Liver (tissue), 9 donors: ENCODE measurements around the gene GNB5. TPM values are rescaled to one million over a fixed set of nuclear protein-coding genes. Genes with fewer than 3 reads are reported as not detected.

Experiments used
- DNase-seq: peaks from one replicate; pipeline ENCODE4 v3.0.0-alpha.2; 2017; ENCODE audit warnings: low spot score
- H3K27ac ChIP-seq, 2 donors: one replicate each; pipeline ENCODE4 v1.7.0; 2013; ENCODE audit warnings: inconsistent platforms in 2 of 2, low read length in 2 of 2, control low read depth in 1 of 2, low read depth in 1 of 2, mild to moderate bottlenecking in 1 of 2
- H3K27me3 ChIP-seq, 4 donors: one replicate each; pipeline versions ENCODE4 v1.6.1 to v1.7.0; 2013; ENCODE audit warnings: low read length in 3 of 4, inconsistent platforms in 1 of 4, mild to moderate bottlenecking in 1 of 4, moderate library complexity in 1 of 4; ENCODE audit not compliant: control insufficient read depth in 4 of 4, insufficient read depth in 4 of 4
- H3K36me3 ChIP-seq, 4 donors: one replicate each; pipeline versions ENCODE4 v1.6.1 to v1.7.0; 2013; ENCODE audit warnings: low read length in 3 of 4, mild to moderate bottlenecking in 3 of 4, low read depth in 1 of 4, moderate library complexity in 1 of 4; ENCODE audit not compliant: control insufficient read depth in 4 of 4, insufficient read depth in 3 of 4
- H3K4me1 ChIP-seq, 4 donors: one replicate each; pipeline versions ENCODE4 v1.6.1 to v1.7.0; 2013; ENCODE audit warnings: low read length in 3 of 4, mild to moderate bottlenecking in 3 of 4, moderate library complexity in 1 of 4; ENCODE audit not compliant: control insufficient read depth in 4 of 4, insufficient read depth in 4 of 4
- H3K4me3 ChIP-seq, 3 donors: one replicate each; pipeline versions ENCODE4 v1.6.1 to v1.7.0; 2013; ENCODE audit warnings: low read length in 3 of 3, control low read depth in 1 of 3, low read depth in 1 of 3, mild to moderate bottlenecking in 1 of 3
- H3K9ac ChIP-seq, 2 donors: one replicate each; pipeline ENCODE4 v1.7.0; 2013; ENCODE audit warnings: low read length in 2 of 2, mild to moderate bottlenecking in 2 of 2, moderate library complexity in 2 of 2, control low read depth in 1 of 2, low read depth in 1 of 2
- H3K9me3 ChIP-seq, 4 donors: one replicate each; pipeline versions ENCODE4 v1.6.1 to v1.7.0; 2013; ENCODE audit warnings: low read length in 3 of 4; ENCODE audit not compliant: control insufficient read depth in 4 of 4
- CTCF ChIP-seq: fragments of 150-350 bp; IDR thresholded peaks from 2 replicates; pipeline ENCODE4 v1.5.1; 2017; ENCODE audit warnings: improper control_type of control experiment, low read depth, low read length; ENCODE audit not compliant: missing input control
- EGR1 ChIP-seq, 2 donors: IDR thresholded peaks; 2 replicates each; pipeline ENCODE4 v1.6.1; 2016 to 2018; ENCODE audit warnings: antibody characterized with exemption in 2 of 2, low read depth in 2 of 2
- FOXA1 ChIP-seq: IDR thresholded peaks from 2 replicates; pipeline ENCODE4 v1.6.1; 2016; ENCODE audit warnings: antibody characterized with exemption
- FOXA2 ChIP-seq: IDR thresholded peaks from 2 replicates; pipeline ENCODE4 v1.6.1; 2016; ENCODE audit warnings: antibody characterized with exemption
- GABPA ChIP-seq, 2 donors: IDR thresholded peaks in 1 of 2; conservative IDR thresholded peaks in 1 of 2; 2 replicates each; pipeline ENCODE4 v1.6.1; 2016; ENCODE audit warnings: antibody characterized with exemption in 2 of 2, mild to moderate bottlenecking in 1 of 2, moderate library complexity in 1 of 2
- HNF4A ChIP-seq, 2 donors: conservative IDR thresholded peaks; 2 replicates each; pipeline ENCODE4 v1.6.1; 2016; ENCODE audit warnings: antibody characterized with exemption in 2 of 2, mild to moderate bottlenecking in 2 of 2
- HNF4G ChIP-seq: IDR thresholded peaks from 2 replicates; pipeline ENCODE4 v1.6.1; 2016; ENCODE audit warnings: antibody characterized with exemption
- JUND ChIP-seq, 2 donors: IDR thresholded peaks; 2 replicates each; pipeline ENCODE4 v1.6.1; 2016; ENCODE audit warnings: antibody characterized with exemption in 2 of 2
- MAX ChIP-seq: IDR thresholded peaks from 2 replicates; pipeline ENCODE4 v1.6.1; 2016; ENCODE audit warnings: antibody characterized with exemption
- NR2F2 ChIP-seq: IDR thresholded peaks from 2 replicates; pipeline ENCODE4 v1.6.1; 2016; ENCODE audit warnings: antibody characterized with exemption
- RAD21 ChIP-seq, 2 donors: IDR thresholded peaks; 2 replicates each; pipeline ENCODE4 v1.6.1; 2016; ENCODE audit warnings: antibody characterized with exemption in 2 of 2, mild to moderate bottlenecking in 2 of 2
- REST ChIP-seq: IDR thresholded peaks from 2 replicates; pipeline ENCODE4 v1.6.1; 2016; ENCODE audit warnings: antibody characterized with exemption, mild to moderate bottlenecking
- RXRA ChIP-seq, 2 donors: IDR thresholded peaks; 2 replicates each; pipeline ENCODE4 v1.6.1; 2017 to 2018; ENCODE audit warnings: antibody characterized with exemption in 2 of 2, mild to moderate bottlenecking in 1 of 2
- SP1 ChIP-seq: IDR thresholded peaks from 2 replicates; pipeline ENCODE4 v1.6.1; 2018; ENCODE audit warnings: antibody characterized with exemption, mild to moderate bottlenecking
- TAF1 ChIP-seq: conservative IDR thresholded peaks from 2 replicates; pipeline ENCODE4 v1.6.1; 2016; ENCODE audit warnings: antibody characterized with exemption, mild to moderate bottlenecking
- YY1 ChIP-seq: IDR thresholded peaks from 2 replicates; pipeline ENCODE4 v1.6.1; 2016; ENCODE audit warnings: antibody characterized with exemption, mild to moderate bottlenecking
- ZBTB33 ChIP-seq: IDR thresholded peaks from 2 replicates; pipeline ENCODE4 v1.6.1; 2016; ENCODE audit warnings: antibody characterized with exemption
- whole genome bisulfite sequencing: extraction: QIAGEN DNeasy Blood & Tissue Kit; methylation state at CpG from one replicate; pipeline ENCODE4 v1.1.7; 2013; 5-methylcytosine and 5-hydroxymethylcytosine counted together
- polyA plus RNA-seq, 2 donors: library from polyadenylated mRNA; stranded (reverse) in 1 of 2; unstranded in 1 of 2; fragments of 200-250 nt in 1 of 2; fragments of >200 nt in 1 of 2; fragmentation: Nextera tagmentation in 1 of 2; extraction: Ambion mirVana in 1 of 2; gene quantifications; one replicate each; pipeline versions ENCODE4 v1.2.1 to v1.2.3, GENCODE V29; 2013 to 2015
- total RNA-seq, 2 donors: library from RNA; depleted of rRNA; stranded (reverse); fragments of >200 nt; gene quantifications; one replicate each; pipeline ENCODE4 v1.2.3, GENCODE V29; 2014
- TF ChIP-seq, protein P1 (sequence below): IDR thresholded peaks from 2 replicates; pipeline ENCODE4 v1.6.1; 2016; ENCODE audit warnings: antibody characterized with exemption
- donor health status: healthy.
- donor health status: healthy.
- donor health status: healthy.
- donor health status: healthy.
- donor health status: healthy.

GNB5 gene
- total and polyA plus RNA-seq, 4 donors: 13.7 to 19.2 (median 15.7) TPM

DNA sequence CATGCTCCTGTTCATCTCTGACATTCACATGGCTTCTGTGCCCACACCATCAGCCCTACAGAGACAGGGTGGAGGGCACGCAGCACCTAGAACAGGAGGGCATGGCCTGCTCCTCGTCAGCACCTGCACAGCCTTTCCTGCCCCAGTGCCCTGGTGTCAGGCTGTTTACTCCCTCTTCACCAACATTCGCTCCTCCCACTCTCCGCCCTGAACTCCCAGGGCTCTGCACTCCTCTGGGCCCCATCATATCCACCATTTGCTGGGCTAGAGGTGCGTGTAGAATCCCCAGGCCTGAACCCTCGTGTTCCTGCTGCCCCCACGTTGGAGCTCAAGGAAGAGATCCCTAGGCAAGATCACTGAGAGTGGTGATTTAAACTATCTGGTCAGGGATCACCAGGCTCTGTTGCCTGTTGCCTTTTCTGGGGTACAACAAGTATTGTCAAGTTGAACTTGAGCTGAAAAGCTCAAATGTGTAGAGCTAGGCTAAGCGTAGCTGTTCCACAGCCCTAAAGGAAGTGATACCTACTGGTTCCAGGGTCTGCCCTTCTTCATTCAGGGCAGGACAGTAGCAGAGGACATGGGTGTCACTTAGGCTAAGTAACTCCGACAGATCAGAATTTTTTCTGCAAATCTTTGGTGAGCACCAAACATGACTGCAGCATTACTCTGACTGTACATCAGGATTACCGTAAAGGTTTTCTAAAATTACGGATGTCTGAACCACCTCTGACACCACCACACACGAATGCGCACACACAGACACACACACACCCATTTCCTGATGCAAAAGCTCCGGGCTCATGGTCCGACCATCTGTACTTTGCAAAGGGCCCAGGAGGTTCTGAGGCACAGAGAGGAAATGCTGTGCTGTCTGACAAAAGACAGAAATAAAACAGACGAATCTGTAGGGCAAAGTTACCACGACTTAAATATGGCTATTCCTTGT is 43.7 kb upstream of the GNB5 start:
- Histone ChIP-seq H3K4me1 (no peaks in the 10 kb centered on the region), H3K27me3 (no peaks in the 10 kb centered on the region), H3K36me3 (peaks cover 2 to 8% (median 5%) of the 10 kb centered on the region in 4 donors), H3K27ac (no peak overlapping the region), H3K9me3 (no peaks in the 10 kb centered on the region), H3K9ac (no peak overlapping the region), H3K4me3 (no peak overlapping the region)
- DNase-seq: no peak
- TF ChIP-seq ZBTB33: no peak
- TF ChIP-seq, protein P1, sequence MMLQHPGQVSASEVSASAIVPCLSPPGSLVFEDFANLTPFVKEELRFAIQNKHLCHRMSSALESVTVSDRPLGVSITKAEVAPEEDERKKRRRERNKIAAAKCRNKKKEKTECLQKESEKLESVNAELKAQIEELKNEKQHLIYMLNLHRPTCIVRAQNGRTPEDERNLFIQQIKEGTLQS: no peak
- no peak for TF ChIP-seq TAF1
- TF ChIP-seq CTCF: no peak
- no peak for TF ChIP-seq FOXA2
- no peak for TF ChIP-seq YY1
- TF ChIP-seq HNF4A (conservative IDR thresholded peaks at IDR 0.05): no peak
- TF ChIP-seq MAX: no peak
- no peak for TF ChIP-seq FOXA1
- no peak for TF ChIP-seq RAD21 (IDR thresholded peaks at IDR 0.05)
- no peak for TF ChIP-seq EGR1 (IDR thresholded peaks at IDR 0.05; ENCODE audit: low read depth in 2 of 2)
- 70% methylated on average over 17 of the region's 17 CpGs for WGBS

DNA sequence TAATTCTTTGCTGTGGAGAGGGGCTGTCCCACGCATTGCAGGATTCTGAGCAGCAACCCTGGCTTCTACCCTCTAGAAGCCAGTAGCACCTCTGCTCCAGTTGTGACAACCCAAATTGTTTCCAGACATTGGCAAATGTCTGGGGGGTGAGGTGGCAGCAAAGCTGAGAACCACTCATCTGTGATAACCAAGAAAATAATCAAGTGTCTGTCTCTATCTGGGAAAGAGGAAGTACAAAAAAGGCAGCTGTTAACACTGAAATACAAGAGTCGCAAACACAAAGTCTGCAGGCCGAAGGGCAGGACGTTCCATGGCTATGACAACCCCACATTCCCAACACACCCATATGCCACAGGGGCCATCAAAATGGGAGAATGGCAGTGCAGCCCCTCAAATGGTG is 42.2 kb upstream of the GNB5 start:
- Histone ChIP-seq H3K27me3 (no peaks in the 10 kb centered on the region), H3K4me1 (peaks cover 0 to 3% (median 0%) of the 10 kb centered on the region in 4 donors), H3K27ac (no peak overlapping the region), H3K9me3 (no peaks in the 10 kb centered on the region), H3K4me3 (no peak overlapping the region), H3K9ac (no peak overlapping the region), H3K36me3 (peaks cover 2 to 8% (median 5%) of the 10 kb centered on the region in 4 donors)
- DNase-seq: no peak
- TF ChIP-seq JUND (IDR thresholded peaks at IDR 0.05): no peak
- TF ChIP-seq REST: no peak
- no peak for TF ChIP-seq HNF4A (conservative IDR thresholded peaks at IDR 0.05)
- TF ChIP-seq HNF4G: no peak
- no peak for TF ChIP-seq RAD21 (IDR thresholded peaks at IDR 0.05)
- no peak for TF ChIP-seq FOXA2
- no peak for TF ChIP-seq GABPA (IDR thresholded peaks at IDR 0.05 in 1 of 2, conservative IDR thresholded peaks at IDR 0.05 in 1 of 2)
- no peak for TF ChIP-seq NR2F2
- TF ChIP-seq RXRA (IDR thresholded peaks at IDR 0.05): no peak
- TF ChIP-seq, protein P1: no peak
- TF ChIP-seq MAX: no peak
- TF ChIP-seq EGR1 (IDR thresholded peaks at IDR 0.05; ENCODE audit: low read depth in 2 of 2): no peak
- TF ChIP-seq ZBTB33: no peak
- no peak for TF ChIP-seq TAF1
- TF ChIP-seq YY1: no peak
- no peak for TF ChIP-seq SP1
- 71% methylated on average over 4 of the region's 4 CpGs for WGBS
